Fibroblast of lung (primary cell): ENCODE data around the gene RELL2.

Source experiments
- EZH2 ChIP-seq: IDR thresholded peaks from 2 replicates; pipeline ENCODE4 v1.5.1; 2012; ENCODE audit warnings: low read length, control low read depth, mild to moderate bottlenecking; ENCODE audit errors: missing control alignments
- TF ChIP-seq, protein P1 (sequence below), 2 donors: IDR thresholded peaks in 1 of 2; conservative IDR thresholded peaks in 1 of 2; 1 replicate in 1 of 2; 2 replicates in 1 of 2; pipeline ENCODE4 v1.5.1; 2011 to 2012; ENCODE audit warnings: low read length in 2 of 2, control low read depth in 1 of 2, inconsistent platforms in 1 of 2, low read depth in 1 of 2, mild to moderate bottlenecking in 1 of 2

DNA sequence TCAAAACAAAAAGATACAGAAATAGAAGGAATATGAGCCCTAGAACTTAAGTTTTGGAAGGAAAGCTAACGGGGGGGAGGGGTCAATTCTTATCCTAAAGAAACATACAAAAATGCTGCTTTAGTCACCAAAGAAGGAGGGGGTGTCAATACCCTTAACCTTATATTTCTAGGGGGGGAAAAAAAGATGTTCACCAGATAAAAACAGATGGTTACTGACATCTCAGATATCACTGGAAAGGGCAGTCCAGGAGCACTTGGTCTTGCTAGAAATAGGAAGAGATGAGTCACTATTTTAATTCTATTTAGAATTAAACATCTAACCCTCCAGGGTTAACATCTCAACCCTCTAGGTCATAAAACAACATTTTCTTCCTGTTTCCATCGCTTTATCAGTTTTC, 19.7 kb upstream of the RELL2 start:
- TF ChIP-seq, protein P1, sequence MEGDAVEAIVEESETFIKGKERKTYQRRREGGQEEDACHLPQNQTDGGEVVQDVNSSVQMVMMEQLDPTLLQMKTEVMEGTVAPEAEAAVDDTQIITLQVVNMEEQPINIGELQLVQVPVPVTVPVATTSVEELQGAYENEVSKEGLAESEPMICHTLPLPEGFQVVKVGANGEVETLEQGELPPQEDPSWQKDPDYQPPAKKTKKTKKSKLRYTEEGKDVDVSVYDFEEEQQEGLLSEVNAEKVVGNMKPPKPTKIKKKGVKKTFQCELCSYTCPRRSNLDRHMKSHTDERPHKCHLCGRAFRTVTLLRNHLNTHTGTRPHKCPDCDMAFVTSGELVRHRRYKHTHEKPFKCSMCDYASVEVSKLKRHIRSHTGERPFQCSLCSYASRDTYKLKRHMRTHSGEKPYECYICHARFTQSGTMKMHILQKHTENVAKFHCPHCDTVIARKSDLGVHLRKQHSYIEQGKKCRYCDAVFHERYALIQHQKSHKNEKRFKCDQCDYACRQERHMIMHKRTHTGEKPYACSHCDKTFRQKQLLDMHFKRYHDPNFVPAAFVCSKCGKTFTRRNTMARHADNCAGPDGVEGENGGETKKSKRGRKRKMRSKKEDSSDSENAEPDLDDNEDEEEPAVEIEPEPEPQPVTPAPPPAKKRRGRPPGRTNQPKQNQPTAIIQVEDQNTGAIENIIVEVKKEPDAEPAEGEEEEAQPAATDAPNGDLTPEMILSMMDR (conservative IDR thresholded peaks at IDR 0.05 in 1 of 2, IDR thresholded peaks at IDR 0.05 in 1 of 2; ENCODE audit: low read depth in 1 of 2, low read length in 2 of 2): no peak
- no peak for TF ChIP-seq EZH2
